GM15510 (cell line): ENCODE measurements around the gene CD59.

Experiments used
- POLR2A ChIP-seq: IDR thresholded peaks from 3 replicates; pipeline ENCODE4 v1.6.1; 2011; ENCODE audit warnings: borderline replicate concordance; ENCODE audit not compliant: insufficient read length; ENCODE audit errors: extremely low read depth

The CD59 gene

GRCh38 chr11:33730716-33731115 lies 5.5 kb downstream of the CD59 start:
- TF ChIP-seq POLR2A, result no peak

- no peak for TF ChIP-seq POLR2A
Observed at GRCh38 chr11:33725496-33725895, 10.7 kb downstream of the CD59 start.

- TF ChIP-seq POLR2A, result no peak
Observed at GRCh38 chr11:33724644-33725035, 11.6 kb downstream of the CD59 start.

DNA sequence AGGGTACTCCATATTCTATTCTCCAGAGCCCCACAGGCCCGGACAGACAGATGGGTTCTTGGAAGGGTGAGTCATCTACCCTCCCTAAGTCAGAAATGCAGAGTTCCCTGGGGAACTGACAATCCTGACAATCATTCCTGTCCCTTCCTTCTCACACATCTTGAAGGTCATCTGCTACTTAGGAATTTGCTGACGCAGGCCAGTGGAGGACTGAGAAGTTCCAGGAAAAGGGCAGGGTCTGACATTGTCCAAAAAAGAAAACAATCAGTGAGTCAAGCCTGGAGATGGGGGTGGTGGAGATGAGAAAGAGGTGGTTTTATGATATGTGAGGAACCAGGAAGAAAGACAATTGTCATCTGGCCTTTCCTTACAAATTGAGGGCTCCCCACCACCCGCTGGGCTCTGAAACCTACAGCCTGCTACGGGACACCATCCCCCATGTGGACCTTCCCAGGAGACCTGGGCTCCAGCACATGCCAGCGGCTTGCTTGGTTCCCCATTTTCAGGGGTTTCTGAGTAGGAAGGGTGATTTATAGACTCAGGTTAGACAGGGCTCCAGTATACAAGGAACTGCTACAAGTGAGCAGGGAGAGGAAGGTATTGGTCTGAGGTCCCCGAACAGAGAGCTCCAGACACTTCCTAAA lies 12.9 kb downstream of the CD59 start:
- no peak for TF ChIP-seq POLR2A

GRCh38 chr11:33722590-33723234 lies 13.5 kb downstream of the CD59 start:
- no peak for TF ChIP-seq POLR2A

GRCh38 chr11:33721984-33722383 lies 14.2 kb downstream of the CD59 start:
- TF ChIP-seq POLR2A, result no peak

- no peak for TF ChIP-seq POLR2A
Observed at GRCh38 chr11:33721426-33721825, 14.8 kb downstream of the CD59 start.

GRCh38 chr11:33719587-33719986 lies 16.6 kb downstream of the CD59 start:
- no peak for TF ChIP-seq POLR2A

GRCh38 chr11:33718440-33718839 lies 17.8 kb downstream of the CD59 start:
- no peak for TF ChIP-seq POLR2A

GRCh38 chr11:33716243-33716642 lies 20.0 kb downstream of the CD59 start:
- no peak for TF ChIP-seq POLR2A

GRCh38 chr11:33713856-33714398 lies 22.3 kb downstream of the CD59 start:
- no peak for TF ChIP-seq POLR2A

DNA sequence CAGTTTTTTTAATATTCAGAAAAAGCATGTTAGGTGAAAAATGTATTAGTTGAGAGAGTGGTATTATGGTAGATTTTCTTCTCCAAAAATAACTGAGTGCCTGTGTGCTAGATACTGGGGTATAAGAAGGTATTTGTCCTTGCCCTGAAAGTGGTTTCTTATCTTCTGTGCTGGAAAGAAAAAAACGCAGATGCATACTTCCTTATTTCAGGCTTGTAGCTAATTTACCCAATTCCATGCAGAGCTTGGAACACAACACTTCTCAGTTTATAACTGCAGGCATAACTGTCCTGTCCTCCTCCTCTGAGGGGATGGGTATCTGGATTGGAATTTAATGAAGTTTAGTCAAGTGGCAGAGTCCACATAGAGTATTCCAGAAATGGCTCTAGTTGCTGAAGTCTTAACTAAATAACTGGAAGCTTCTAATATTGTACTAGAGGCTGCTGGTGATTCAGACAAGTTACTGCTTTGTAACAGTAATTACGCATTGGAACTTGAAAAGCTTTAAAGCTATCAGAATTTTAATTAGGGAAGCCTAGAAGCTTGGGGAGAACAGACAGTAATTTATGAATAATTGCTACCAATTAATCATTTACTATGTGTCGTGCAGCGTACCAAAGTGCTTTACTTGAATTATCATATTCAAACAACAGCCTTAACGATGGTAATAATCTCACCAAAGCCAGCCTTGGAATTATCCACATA lies 22.9 kb downstream of the CD59 start:
- no peak for TF ChIP-seq POLR2A

GRCh38 chr11:33712436-33712835 lies 23.8 kb downstream of the CD59 start:
- TF ChIP-seq POLR2A, result no peak

DNA sequence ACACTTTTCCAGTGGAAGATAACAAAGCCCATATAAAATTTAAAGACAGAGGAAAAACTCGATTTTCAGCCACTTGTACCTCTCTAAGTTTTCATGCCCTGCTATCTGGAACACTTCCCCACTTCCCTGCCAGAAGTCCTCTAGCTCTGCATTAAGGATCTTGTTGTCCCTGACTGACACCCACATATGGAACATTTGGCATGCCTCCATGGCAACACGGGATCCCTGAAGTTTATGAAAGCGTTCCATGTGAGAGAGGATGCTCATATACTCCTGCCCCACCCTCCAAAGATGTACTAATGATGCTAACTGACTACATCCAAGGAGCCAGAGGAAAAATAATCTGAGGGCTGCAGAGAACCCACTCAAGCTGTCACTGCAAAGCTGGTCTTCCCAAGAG lies 26.8 kb downstream of the CD59 start:
- no peak for TF ChIP-seq POLR2A

DNA sequence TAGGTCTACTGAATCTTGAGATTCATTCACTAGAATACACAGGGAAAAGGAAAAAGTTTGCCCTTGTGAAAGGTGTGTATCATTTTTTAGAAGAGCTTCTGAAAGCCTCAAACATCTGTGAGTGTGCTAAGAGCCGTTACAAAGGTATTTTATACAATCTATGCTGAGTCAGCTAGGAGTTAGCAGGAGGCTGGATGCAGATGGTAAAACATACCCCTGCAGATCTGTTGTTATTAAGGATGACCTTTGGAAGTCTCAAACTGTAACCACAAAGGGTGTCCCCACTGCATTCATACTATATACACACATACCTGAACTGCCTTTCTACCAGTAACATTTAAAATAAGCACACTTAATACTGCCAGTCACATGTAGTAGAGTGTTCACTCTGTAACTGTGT lies 27.2 kb downstream of the CD59 start:
- TF ChIP-seq POLR2A, result no peak
